ES-I3 (cell line): ENCODE measurements around the gene EPHX1.

Experiments
- H3K36me3 ChIP-seq: 2 replicates; pipeline ENCODE4 v1.6.1; 2013; ENCODE audit warnings: mild to moderate bottlenecking, low read length, control low read depth, moderate library complexity; ENCODE audit not compliant: insufficient read depth
- H3K4me1 ChIP-seq: 2 replicates; pipeline ENCODE4 v1.6.1; 2013; ENCODE audit warnings: mild to moderate bottlenecking, control low read depth, low read length; ENCODE audit not compliant: insufficient read depth
- H3K9ac ChIP-seq: 2 replicates; pipeline ENCODE4 v1.6.1; 2013; ENCODE audit warnings: low read depth, mild to moderate bottlenecking, low read length, moderate library complexity
- H3K9me3 ChIP-seq: 2 replicates; pipeline ENCODE4 v1.6.1; 2013; ENCODE audit warnings: mild to moderate bottlenecking, low read length, moderate library complexity; ENCODE audit not compliant: control insufficient read depth, insufficient read depth

EPHX1 gene

GRCh38 chr1:225863167-225863566 is 53.2 kb downstream of the EPHX1 start:
- no peak overlapping the region for H3K9ac ChIP-seq
- no peaks in the 10 kb centered on the region; the same call in 1 of the 2 replicates for H3K4me1 ChIP-seq
- no peaks in the 10 kb centered on the region for H3K9me3 ChIP-seq
- H3K36me3 ChIP-seq: peaks cover 35% of the 10 kb centered on the region

DNA sequence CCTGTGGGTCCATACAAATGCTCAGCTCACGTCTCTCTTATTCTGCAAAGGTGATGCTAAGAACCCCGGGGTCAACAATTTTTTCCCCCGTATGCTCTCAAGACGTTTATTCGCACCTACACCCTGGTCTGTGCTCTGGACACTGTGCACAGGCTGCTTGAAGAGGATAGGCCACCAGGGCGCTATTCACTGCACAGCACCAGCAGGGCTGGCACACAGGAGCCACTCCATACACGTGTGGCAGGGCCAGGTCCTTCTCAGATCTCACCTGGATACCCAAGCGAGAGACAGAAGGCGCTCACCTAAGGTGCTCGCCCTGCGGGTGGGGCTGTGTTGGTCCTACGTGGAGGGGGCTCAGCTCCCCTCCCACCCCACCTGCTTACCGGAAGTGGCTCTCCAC is 55.6 kb downstream of the EPHX1 start:
- no peaks in the 10 kb centered on the region; the same call in 1 of the 2 replicates for H3K4me1 ChIP-seq
- H3K9ac ChIP-seq: no peak overlapping the region
- H3K9me3 ChIP-seq: no peaks in the 10 kb centered on the region
- H3K36me3 ChIP-seq: peaks cover 29% of the 10 kb centered on the region

GRCh38 chr1:225866061-225866837 is 56.3 kb downstream of the EPHX1 start:
- Histone ChIP-seq H3K36me3 (peaks cover 24% of the 10 kb centered on the region), H3K9ac (no peak overlapping the region), H3K9me3 (no peaks in the 10 kb centered on the region), H3K4me1 (no peaks in the 10 kb centered on the region; the same call in 1 of the 2 replicates)

DNA sequence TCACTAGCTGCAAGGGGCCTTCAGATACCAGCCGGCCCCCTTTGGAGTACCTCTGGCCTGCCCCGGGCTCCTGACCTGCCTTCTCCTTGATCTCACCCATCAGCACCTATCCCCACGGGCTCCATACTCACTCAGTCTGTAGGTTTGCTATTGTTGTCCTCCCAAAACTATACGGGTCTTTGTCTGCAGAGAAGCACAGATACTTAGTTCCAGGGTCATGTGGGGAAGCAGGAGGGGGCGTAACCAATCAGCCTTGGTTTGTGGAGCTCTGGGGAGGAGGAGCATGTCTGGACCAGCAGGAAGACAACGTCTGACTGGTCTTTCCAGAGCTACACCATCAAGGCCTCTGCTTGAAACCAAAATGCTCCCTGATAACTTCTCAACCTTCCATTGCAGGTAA is 57.1 kb downstream of the EPHX1 start:
- no peaks in the 10 kb centered on the region for H3K9me3 ChIP-seq
- H3K4me1 ChIP-seq: peaks cover 2% of the 10 kb centered on the region
- H3K36me3 ChIP-seq: peaks cover 22% of the 10 kb centered on the region
- no peak overlapping the region for H3K9ac ChIP-seq

- H3K4me1 ChIP-seq: peaks cover 4% of the 10 kb centered on the region
- peaks cover 19% of the 10 kb centered on the region for H3K36me3 ChIP-seq
- no peak overlapping the region for H3K9ac ChIP-seq
- no peaks in the 10 kb centered on the region for H3K9me3 ChIP-seq
These were observed 58.9 kb downstream of the EPHX1 start for GRCh38 chr1:225868631-225869330.

DNA sequence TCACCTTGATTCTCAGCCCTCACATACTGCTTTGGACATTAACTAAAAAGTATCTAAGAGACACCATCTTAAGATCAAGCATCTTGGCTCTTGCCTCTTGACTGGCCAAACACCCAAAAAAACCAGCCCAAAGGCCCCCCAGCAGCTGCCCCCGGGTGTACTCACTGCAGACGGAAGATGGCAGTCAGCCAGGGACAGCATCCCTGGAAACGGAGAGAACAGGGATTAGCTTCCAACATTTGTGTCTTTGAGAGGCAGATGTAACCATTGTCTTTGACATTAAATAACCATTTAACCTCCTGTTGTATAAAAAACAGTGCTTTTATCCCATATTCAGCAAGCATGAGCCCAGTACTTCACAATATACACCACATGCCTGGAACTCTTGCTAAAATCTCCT is 61.0 kb downstream of the EPHX1 start:
- no peak overlapping the region for H3K9ac ChIP-seq
- no peaks in the 10 kb centered on the region for H3K9me3 ChIP-seq
- peaks cover 8% of the 10 kb centered on the region for H3K4me1 ChIP-seq
- peaks cover 16% of the 10 kb centered on the region for H3K36me3 ChIP-seq

GRCh38 chr1:225871359-225872074 is 61.6 kb downstream of the EPHX1 start:
- peaks cover 11% of the 10 kb centered on the region for H3K4me1 ChIP-seq
- H3K36me3 ChIP-seq: peaks cover 16% of the 10 kb centered on the region

DNA sequence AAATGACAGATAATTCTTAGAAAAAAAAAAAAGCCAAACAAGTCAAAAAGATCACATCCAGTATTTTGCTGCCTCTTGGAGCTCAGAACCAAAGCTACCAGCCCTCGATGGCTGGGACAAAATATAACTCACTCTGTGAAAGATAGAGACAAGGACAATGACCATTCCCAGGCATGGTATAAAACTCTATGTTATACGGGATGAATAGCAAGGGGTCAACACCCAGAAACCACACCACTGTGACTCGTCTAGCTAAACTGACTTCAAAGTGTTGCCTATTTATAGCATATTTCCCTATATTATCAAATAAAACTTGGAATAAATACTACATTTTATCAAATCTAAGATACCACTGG is 62.1 kb downstream of the EPHX1 start:
- H3K9me3 ChIP-seq: no peaks in the 10 kb centered on the region

More at GRCh38 chr1:225871359-225872074, 61.6 kb downstream of the EPHX1 start:
- no peaks in the 10 kb centered on the region for H3K9me3 ChIP-seq
- H3K9ac ChIP-seq: no peak overlapping the region

GRCh38 chr1:225873281-225873850 is 63.4 kb downstream of the EPHX1 start:
- H3K4me1 ChIP-seq: peaks cover 16% of the 10 kb centered on the region
- H3K9ac ChIP-seq: no peak overlapping the region
- H3K36me3 ChIP-seq: peaks cover 20% of the 10 kb centered on the region
- H3K9me3 ChIP-seq: no peaks in the 10 kb centered on the region

More for the DNA sequence above, 62.1 kb downstream of the EPHX1 start:
- peaks cover 11% of the 10 kb centered on the region for H3K4me1 ChIP-seq
- H3K36me3 ChIP-seq: peaks cover 19% of the 10 kb centered on the region
- H3K9ac ChIP-seq: no peak overlapping the region

- peaks cover 16% of the 10 kb centered on the region for H3K4me1 ChIP-seq
- no peak overlapping the region for H3K9ac ChIP-seq
- H3K36me3 ChIP-seq: peaks cover 20% of the 10 kb centered on the region
- H3K9me3 ChIP-seq: no peaks in the 10 kb centered on the region
These were observed 64.5 kb downstream of the EPHX1 start for GRCh38 chr1:225874431-225874830.

GRCh38 chr1:225875044-225875815 is 65.3 kb downstream of the EPHX1 start:
- H3K9ac ChIP-seq: no peak overlapping the region
- H3K9me3 ChIP-seq: no peaks in the 10 kb centered on the region
- H3K4me1 ChIP-seq: peaks cover 21% of the 10 kb centered on the region
- peaks cover 20% of the 10 kb centered on the region for H3K36me3 ChIP-seq

DNA sequence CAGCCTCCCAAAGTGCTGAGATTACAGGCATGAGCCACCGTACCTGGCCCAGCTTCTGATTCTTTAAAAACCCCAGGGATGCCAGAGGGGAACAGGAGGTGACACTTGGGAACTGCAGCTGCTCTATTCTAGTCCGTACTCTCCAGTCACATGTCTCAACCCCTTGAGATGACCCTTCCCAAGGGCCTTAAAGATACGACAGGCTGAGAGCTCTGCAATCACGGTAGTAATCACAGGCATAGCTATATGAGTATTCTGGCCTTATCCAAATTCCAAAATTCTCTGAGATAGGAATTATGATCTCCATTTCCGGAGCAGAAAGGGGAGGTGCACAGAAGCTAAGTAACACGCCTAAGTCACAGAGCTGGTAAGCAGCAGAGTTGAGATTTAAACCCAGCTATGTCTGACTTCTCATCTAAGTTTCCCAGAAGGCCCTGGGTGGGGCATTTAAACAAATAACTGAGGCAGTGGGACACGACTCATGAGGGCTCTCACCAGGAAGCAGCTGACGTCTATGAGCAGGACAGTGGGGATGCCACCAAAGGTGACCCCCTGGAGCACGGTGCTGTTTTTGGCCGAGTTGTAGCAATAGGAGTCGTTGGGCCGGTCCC is 67.1 kb downstream of the EPHX1 start:
- Histone ChIP-seq H3K36me3 (peaks cover 20% of the 10 kb centered on the region), H3K9ac (no peak overlapping the region)

DNA sequence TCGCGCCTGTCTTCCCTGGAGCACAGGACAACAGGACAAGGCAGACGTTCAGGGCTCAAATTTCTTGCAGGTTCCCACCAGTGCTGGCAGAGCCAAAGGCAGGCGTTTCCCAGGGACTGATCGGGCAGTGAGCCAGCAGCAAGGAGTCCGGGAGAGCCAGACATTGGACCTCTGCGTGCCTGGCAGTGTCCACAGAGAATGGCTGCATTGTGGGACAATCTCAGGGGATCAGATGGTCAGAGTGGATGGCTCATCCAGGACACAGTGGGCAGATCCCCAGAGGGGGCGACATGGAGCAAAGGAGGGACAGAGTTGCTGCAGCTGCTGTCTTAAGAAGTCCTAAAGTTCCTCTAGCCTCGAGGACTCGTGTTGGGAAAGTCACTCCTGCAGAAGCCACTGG is 67.7 kb downstream of the EPHX1 start:
- Histone ChIP-seq H3K9me3 (no peaks in the 10 kb centered on the region), H3K36me3 (peaks cover 20% of the 10 kb centered on the region), H3K9ac (no peak overlapping the region), H3K4me1 (peaks cover 23% of the 10 kb centered on the region)

More for the DNA sequence above, 67.1 kb downstream of the EPHX1 start:
- Histone ChIP-seq H3K4me1 (peaks cover 25% of the 10 kb centered on the region), H3K9me3 (no peaks in the 10 kb centered on the region)
